ENCODE measurements around the gene SIRT1. TPM values are rescaled to one million over a fixed set of nuclear protein-coding genes. Genes with fewer than 3 reads are reported as not detected.
"Not testable (repeated sequence)": the region's sequence is repeated elsewhere in the genome, so short reads cannot be mapped to it uniquely, and the experiment has no call there.

The SIRT1 gene
- polyA plus RNA-seq, 3 donors = 33.9 to 50.5 (median 38.4) TPM

- DNase-seq (ENCODE audit: extremely low read depth in 1 of 11, low read depth in 9 of 11, low spot score in 4 of 11) = no peak
Measured at GRCh38 chr10:67863094-67863493, 21.4 kb upstream of the SIRT1 start.

GRCh38 chr10:67864607-67865371 lies 19.7 kb upstream of the SIRT1 start:
- no peak for DNase-seq (ENCODE audit: extremely low read depth in 1 of 11, low read depth in 9 of 11, low spot score in 4 of 11)

- no peak for DNase-seq (ENCODE audit: extremely low read depth in 1 of 11, low read depth in 9 of 11, low spot score in 4 of 11)
Measured at GRCh38 chr10:67868132-67868531, 16.3 kb upstream of the SIRT1 start.

GRCh38 chr10:67869996-67870395 lies 14.5 kb upstream of the SIRT1 start:
- DNase-seq (ENCODE audit: extremely low read depth in 1 of 11, low read depth in 9 of 11, low spot score in 4 of 11) = no peak

- no peak for DNase-seq (ENCODE audit: extremely low read depth in 1 of 11, low read depth in 9 of 11, low spot score in 4 of 11)
Measured at GRCh38 chr10:67875340-67876238, 8.9 kb upstream of the SIRT1 start.

- not testable (repeated sequence) for DNase-seq (ENCODE audit: extremely low read depth in 1 of 11, low read depth in 9 of 11, low spot score in 4 of 11)
Measured at GRCh38 chr10:67877421-67877820, 7.0 kb upstream of the SIRT1 start.

GRCh38 chr10:67878133-67878532 lies 6.3 kb upstream of the SIRT1 start:
- no peak for DNase-seq (ENCODE audit: extremely low read depth in 1 of 11, low read depth in 9 of 11, low spot score in 4 of 11)

GRCh38 chr10:67883710-67884312 lies 645 bp upstream of the SIRT1 start:
- DNase-seq (ENCODE audit: extremely low read depth in 1 of 11, low read depth in 9 of 11, low spot score in 4 of 11) = peak in 1 of 11 donors; percentile 5

GRCh38 chr10:67884842-67885670 lies 600 bp downstream of the SIRT1 start:
- peak in 10 of 11 donors; percentile 43 to 67 (median 58) for DNase-seq (ENCODE audit: extremely low read depth in 1 of 11, low read depth in 9 of 11, low spot score in 4 of 11)

GRCh38 chr10:67893637-67894036 lies 9.2 kb downstream of the SIRT1 start:
- no peak for DNase-seq (ENCODE audit: extremely low read depth in 1 of 11, low read depth in 9 of 11, low spot score in 4 of 11)

GRCh38 chr10:67903581-67903980 lies 19.1 kb downstream of the SIRT1 start:
- DNase-seq (ENCODE audit: extremely low read depth in 1 of 11, low read depth in 9 of 11, low spot score in 4 of 11) = no peak

- no peak for DNase-seq (ENCODE audit: extremely low read depth in 1 of 11, low read depth in 9 of 11, low spot score in 4 of 11)
Measured at GRCh38 chr10:67912331-67912946, 28.0 kb downstream of the SIRT1 start.

GRCh38 chr10:67914777-67915340 lies 30.4 kb downstream of the SIRT1 start:
- no peak for DNase-seq (ENCODE audit: extremely low read depth in 1 of 11, low read depth in 9 of 11, low spot score in 4 of 11)

- DNase-seq (ENCODE audit: extremely low read depth in 1 of 11, low read depth in 9 of 11, low spot score in 4 of 11) = no peak
Measured at GRCh38 chr10:67917169-67917568, 32.7 kb downstream of the SIRT1 start.

GRCh38 chr10:67917679-67918078 lies 33.2 kb downstream of the SIRT1 start:
- no peak for DNase-seq (ENCODE audit: extremely low read depth in 1 of 11, low read depth in 9 of 11, low spot score in 4 of 11)

GRCh38 chr10:67921065-67921464 lies 36.6 kb downstream of the SIRT1 start:
- no peak for DNase-seq (ENCODE audit: extremely low read depth in 1 of 11, low read depth in 9 of 11, low spot score in 4 of 11)

- no peak for DNase-seq (ENCODE audit: extremely low read depth in 1 of 11, low read depth in 9 of 11, low spot score in 4 of 11)
Measured at GRCh38 chr10:67923551-67923950, 39.1 kb downstream of the SIRT1 start.

GRCh38 chr10:67924136-67924535 lies 39.7 kb downstream of the SIRT1 start:
- no peak for DNase-seq (ENCODE audit: extremely low read depth in 1 of 11, low read depth in 9 of 11, low spot score in 4 of 11)

Data from renal cortex interstitium (tissue), 11 donors.